ENCODE data around the gene PRSS8.
"Not testable (repeated sequence)": the region's sequence is repeated elsewhere in the genome, so short reads cannot be mapped to it uniquely, and the experiment has no call there.

PRSS8 gene

GRCh38 chr16:31105677-31106213 lies 29.8 kb downstream of the PRSS8 start:
- peak; percentile 54 to 82 (median 75) for DNase-seq (ENCODE audit: low read depth in 3 of 3)

GRCh38 chr16:31100876-31101641 lies 34.5 kb downstream of the PRSS8 start:
- DNase-seq (ENCODE audit: low read depth in 3 of 3), result not testable (repeated sequence)

- DNase-seq (ENCODE audit: low read depth in 3 of 3), result no peak
Observed at GRCh38 chr16:31099860-31100638, 35.5 kb downstream of the PRSS8 start.

GRCh38 chr16:31094424-31095120 lies 41.0 kb downstream of the PRSS8 start, which contains the start of gene VKORC1:
Gene VKORC1, minus strand, starts transcription at chr16:31094797. Its CDS starts 68 bp downstream, at chr16:31094729.
- peak; percentile 80 to 91 (median 81) for DNase-seq (ENCODE audit: low read depth in 3 of 3)

- no peak for DNase-seq (ENCODE audit: low read depth in 3 of 3)
Observed at GRCh38 chr16:31094088-31094423, 41.5 kb downstream of the PRSS8 start.

- no peak for DNase-seq (ENCODE audit: low read depth in 3 of 3)
Observed at GRCh38 chr16:31093132-31093703, 42.3 kb downstream of the PRSS8 start.

GRCh38 chr16:31092330-31092729 lies 43.2 kb downstream of the PRSS8 start:
- DNase-seq (ENCODE audit: low read depth in 3 of 3), result no peak

- no peak for DNase-seq (ENCODE audit: low read depth in 3 of 3)
Observed at GRCh38 chr16:31090540-31090939, 45.0 kb downstream of the PRSS8 start.

GRCh38 chr16:31089199-31089598 lies 46.3 kb downstream of the PRSS8 start:
- DNase-seq (ENCODE audit: low read depth in 3 of 3), result no peak

GRCh38 chr16:31088459-31089183 lies 46.9 kb downstream of the PRSS8 start, which contains the start of gene PRSS53:
Gene PRSS53, minus strand, starts transcription at chr16:31088943. Its CDS starts 134 bp downstream, at chr16:31088809.
- DNase-seq (ENCODE audit: low read depth in 3 of 3), result no peak

- DNase-seq (ENCODE audit: low read depth in 3 of 3), result no peak
Observed at GRCh38 chr16:31087971-31088370, 47.6 kb downstream of the PRSS8 start.

- no peak for DNase-seq (ENCODE audit: low read depth in 3 of 3)
Observed at GRCh38 chr16:31087481-31087880, 48.0 kb downstream of the PRSS8 start.

- DNase-seq (ENCODE audit: low read depth in 3 of 3), result no peak
Observed at GRCh38 chr16:31086629-31086906, 49.0 kb downstream of the PRSS8 start.

- no peak for DNase-seq (ENCODE audit: low read depth in 3 of 3)
Observed at GRCh38 chr16:31085873-31086628, 49.5 kb downstream of the PRSS8 start.

- no peak for DNase-seq (ENCODE audit: low read depth in 3 of 3)
Observed at GRCh38 chr16:31085411-31085810, 50.1 kb downstream of the PRSS8 start.

GRCh38 chr16:31084584-31085302 lies 50.8 kb downstream of the PRSS8 start:
- DNase-seq (ENCODE audit: low read depth in 3 of 3), result no peak

- DNase-seq (ENCODE audit: low read depth in 3 of 3), result no peak
Observed at GRCh38 chr16:31083981-31084380, 51.5 kb downstream of the PRSS8 start.

- DNase-seq (ENCODE audit: low read depth in 3 of 3), result no peak
Observed at GRCh38 chr16:31083556-31083955, 52.0 kb downstream of the PRSS8 start.

- DNase-seq (ENCODE audit: low read depth in 3 of 3), result no peak
Observed at GRCh38 chr16:31083081-31083480, 52.4 kb downstream of the PRSS8 start.

Data from stimulated activated CD4-positive, alpha-beta T cell treated with anti-CD3 and anti-CD28 coated beads, TNF-alpha, amount 100 ng/mL, for 24 hours (primary cell).